Hindlimb muscle (tissue), 1 donor: Measurements from ENCODE around the gene IPO11. TPM values are rescaled to one million over a fixed set of nuclear protein-coding genes. Genes with fewer than 3 reads are reported as not detected.
"Not testable (repeated sequence)": the region's sequence is repeated elsewhere in the genome, so short reads cannot be mapped to it uniquely, and the experiment has no call there.

Source experiments
- DNase-seq: peaks from one replicate; pipeline ENCODE4 v3.0.0-alpha.2; 2013
- polyA plus RNA-seq: library from polyadenylated mRNA; unstranded; fragments of 120-200 nt; gene quantifications from one replicate; pipeline ENCODE4 v1.2.1, GENCODE V29; 2013; ENCODE audit not compliant: insufficient read length

Gene IPO11
- polyA plus RNA-seq, 1 donor: 22.2 TPM

DNA sequence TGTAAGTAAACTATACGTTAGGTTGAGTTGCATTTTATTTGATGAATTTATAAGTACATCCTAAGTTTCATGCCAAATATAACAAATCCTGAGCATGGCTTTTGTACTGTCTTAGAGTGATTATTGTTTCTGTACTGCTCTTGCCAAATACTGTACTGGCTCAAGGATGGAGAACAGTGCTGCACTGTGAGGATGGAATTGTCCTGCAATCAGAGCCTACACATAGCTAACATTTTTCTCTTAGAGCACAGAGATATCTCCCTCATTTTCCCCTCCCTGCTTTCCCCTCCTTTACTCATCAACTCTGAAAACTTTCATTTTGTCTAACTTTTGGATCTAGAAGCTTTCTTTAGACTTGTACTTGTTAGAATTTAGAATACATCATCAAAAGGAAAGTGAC is 194.3 kb downstream of the IPO11 start:
- no peak for DNase-seq

DNA sequence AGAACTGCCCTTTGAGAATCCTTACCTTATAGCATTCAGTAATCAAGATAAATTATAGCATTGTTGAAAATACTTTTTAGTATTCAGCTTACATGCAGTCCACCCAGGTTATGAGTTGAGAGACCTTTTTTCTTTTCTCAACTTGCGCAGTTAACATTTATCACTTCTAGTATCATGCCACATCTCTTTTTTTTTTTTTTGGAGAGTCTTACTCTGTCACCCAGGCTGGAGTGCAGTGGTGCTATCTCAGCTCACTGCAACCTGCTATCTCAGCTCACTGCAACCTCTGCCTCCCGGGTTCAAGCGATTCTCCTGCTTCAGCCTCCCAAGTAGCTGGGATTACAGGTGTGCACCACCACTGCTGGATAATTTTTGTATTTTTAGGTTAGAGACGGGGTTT is 195.1 kb downstream of the IPO11 start:
- no peak for DNase-seq

DNA sequence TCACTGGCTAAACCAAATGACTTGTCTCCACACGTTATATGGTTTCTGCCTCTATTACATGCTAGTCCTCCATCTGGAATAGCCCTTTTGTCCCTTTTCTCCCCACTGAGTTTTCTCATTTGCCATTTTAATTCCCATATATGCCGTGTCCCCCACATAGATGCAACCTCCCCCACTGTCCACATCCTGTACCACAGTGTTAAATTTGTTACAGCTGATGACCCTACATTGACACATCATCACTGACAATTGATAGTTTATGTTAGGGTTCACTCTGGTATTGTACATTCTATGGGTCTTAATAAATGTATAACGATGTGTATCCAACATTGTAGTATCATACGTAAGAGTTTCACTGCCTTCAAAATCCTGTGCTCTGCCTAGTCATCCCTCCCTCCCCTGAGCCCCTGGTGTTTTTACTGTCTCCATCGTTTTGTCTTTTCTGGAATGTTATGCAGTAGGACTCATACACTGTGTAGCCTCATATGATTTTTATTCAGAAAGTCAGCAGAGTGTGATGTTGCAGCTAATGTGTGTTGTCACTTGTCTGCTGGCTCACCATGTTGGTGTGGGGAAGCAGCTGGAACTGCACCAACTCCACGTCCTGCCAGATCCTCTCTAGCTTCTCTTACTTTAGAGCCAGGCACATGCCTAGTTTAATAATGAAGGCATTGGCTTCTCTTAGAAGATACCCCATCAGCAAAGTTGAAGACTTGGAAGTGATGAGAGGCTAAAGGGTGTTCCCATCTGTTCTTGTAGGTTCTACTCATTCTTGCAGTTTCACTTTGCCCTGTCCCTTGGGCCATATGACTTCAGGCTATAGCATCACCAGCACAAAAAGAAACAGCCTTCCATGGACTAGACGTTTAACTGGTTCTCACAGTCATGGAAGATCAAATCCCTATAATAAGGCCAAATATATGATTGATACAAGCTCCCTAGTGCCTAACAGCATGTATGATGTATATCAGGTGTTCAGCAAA is 196.3 kb downstream of the IPO11 start:
- no peak for DNase-seq

DNA sequence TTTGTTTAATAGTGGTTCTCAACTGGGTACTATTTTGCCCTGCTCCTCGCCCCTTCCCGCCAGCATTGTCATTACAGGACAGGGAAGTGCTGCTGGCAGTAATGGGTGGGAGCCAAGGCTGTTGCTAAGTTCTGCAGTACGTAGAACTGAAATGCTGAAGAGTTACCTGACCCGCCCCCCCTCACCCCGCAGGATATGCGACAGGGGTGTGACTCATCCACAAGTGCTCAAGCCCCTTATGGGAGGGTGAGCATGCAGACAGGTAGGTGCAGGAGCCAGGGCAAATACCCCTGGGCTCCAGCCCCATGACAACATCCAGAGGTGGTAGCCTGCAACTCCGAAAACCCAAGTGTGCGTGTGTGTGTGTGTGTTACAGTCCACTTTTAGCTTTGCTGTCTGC is 201.8 kb downstream of the IPO11 start:
- no peak for DNase-seq

DNA sequence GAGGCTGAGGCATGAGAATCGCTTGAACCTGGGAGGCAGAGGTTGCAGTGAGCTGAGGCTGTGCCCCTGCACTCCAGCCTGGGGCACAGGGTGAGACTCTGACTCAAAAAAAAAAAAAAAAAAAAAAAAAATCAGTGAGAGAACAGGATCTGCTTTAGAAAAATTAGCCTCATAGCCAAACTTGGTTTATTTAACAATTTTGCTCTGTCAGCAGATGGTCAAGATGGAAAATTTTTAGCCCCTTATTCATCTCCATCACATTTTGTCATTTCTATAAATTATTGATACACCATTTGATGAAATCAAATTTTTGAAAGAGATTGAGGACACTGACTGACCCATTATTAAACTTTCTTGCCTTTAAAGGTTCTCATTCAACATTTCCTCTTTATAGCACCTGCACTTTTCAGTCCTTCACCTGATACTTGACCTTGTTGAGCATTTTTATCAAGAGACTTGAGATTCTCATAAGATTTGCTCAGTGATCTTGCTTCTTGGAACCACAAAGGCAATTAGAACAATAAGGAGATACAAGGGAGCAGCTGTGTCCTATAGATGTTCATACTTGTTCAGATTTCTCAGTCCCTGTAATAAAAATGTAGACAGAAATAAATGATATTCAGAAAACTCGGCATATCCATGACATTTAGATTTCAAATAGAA is 204.2 kb downstream of the IPO11 start:
- DNase-seq: no peak

DNA sequence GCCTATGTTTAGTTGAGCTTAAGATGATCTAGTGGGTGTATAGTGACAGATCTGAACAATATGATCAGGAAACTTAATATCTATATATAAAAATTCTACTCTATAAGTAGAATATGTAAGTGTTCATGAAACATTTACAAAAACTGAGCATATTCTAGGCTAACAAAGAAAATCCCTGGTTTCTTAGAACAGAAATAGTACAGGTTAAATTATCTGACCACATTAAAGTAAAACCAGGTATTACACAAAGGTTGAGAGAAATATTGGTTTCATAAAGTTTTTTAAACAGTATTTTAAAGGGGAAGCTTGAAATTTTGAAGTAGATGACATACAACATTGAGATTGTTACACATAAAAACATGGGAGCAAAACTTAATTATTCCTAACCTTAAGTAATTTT is 205.4 kb downstream of the IPO11 start:
- no peak for DNase-seq

DNA sequence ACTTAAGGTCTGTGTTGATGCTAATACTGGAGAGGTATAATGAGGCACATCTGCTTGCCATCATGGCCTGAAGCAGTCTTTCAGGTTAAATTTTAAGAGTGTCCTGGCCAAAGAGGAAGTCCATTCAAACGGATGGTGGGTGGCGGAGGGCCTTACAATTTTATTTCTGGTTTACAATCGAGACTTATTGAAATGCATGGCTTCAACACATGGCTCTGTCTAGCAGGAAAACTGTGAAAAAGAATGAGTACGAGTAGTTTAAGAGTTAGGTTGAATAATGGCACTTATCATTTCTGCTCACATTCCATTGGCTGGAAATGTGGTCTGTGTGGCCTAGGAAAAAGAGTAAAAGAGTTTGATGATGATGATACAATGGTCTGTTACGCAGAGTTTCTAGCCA is 208.2 kb downstream of the IPO11 start:
- DNase-seq: no peak

DNA sequence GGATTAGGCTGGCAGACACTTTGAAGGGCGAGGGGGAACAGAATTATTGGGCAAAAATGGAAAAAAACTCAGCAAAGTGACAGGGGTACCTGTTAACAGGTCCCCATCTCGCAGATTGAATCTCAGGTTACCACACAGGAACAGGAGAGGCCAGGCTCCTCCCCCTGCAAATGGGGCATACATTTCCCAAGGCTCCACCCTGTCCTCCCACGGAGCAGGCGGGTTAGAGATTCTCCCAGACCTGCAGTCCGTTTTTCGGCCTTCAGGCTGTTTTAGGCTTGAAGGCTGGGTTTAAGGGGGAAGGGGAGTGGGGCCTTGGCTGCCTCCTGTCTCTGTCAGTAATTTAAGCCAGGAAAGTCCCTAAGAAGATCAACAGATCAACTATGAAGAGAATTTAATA is 208.7 kb downstream of the IPO11 start:
- DNase-seq: no peak

DNA sequence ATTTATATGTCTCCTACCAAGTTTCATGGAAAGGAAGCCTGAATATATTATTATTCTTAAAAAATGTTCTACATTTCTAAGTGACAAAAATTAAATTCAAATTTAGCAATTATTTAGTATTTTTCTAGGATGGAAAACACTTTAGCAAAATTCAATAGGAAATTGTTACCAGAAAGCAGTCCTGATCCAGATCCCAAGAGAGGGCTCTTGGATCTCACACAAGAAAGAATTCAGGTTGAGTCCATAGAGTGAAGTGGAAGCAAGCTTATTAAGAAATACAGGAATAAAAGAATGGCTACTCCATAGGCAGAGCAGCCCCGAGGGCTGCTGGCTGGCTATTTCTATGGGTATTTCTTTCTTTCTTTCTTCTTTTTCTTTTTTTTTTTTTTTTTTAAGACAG is 210.7 kb downstream of the IPO11 start:
- no peak for DNase-seq

DNA sequence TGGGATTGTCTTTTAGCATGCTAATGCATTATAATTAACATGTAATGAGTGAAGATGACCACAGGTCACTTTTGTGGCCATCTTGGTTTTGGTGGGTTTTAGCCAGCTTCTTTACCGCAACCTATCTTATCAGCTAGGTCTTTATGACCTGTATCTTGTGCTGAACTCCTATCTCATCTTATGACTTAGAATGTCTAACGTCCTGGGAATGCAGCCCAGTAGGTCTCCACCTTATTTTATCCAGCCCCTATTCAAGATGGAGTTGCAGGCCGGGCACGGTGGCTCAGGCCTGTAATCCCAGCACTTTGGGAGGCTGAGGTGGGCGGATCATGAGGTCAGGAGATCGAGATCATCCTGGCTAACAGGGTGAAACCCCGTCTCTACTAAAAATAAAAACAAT is 211.9 kb downstream of the IPO11 start:
- DNase-seq: not testable (repeated sequence)

DNA sequence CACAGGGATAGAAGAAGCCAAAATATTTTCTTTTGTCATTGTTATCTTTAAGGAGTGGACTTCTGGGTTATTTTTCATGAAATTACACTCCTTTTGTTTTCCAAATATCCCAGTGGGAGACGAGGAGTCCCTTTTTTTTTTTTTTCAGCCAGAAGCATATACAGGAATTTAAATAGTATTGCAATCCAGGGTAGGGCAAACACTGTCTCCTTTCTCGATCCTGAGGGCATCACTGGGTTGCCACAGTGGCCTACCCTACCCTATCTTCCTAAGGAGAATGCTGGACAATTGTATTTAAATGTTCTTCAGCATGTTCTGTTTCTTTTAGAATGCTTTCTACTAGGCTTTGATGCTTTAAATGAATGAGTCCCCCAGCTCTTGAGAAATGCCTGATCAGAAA is 214.0 kb downstream of the IPO11 start:
- no peak for DNase-seq

DNA sequence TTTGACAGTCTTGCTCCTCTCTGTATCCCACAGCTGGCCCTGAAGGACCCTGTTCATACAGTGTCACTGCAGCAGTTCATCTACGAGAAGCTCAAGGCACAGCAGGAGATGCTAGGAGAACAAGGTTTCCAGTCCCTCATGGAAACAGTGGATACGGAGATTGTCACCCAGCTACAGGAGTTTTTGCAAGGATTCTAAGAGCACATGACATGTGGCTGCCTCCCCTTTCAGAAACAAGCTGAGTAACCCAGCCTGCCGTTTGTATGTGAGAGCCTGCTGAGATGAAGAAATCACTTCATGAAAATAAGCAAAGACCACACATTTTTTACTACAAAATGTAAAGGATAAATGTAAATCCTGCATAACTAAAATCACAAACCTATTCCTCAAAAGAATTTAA is 214.6 kb downstream of the IPO11 start:
- DNase-seq: no peak

DNA sequence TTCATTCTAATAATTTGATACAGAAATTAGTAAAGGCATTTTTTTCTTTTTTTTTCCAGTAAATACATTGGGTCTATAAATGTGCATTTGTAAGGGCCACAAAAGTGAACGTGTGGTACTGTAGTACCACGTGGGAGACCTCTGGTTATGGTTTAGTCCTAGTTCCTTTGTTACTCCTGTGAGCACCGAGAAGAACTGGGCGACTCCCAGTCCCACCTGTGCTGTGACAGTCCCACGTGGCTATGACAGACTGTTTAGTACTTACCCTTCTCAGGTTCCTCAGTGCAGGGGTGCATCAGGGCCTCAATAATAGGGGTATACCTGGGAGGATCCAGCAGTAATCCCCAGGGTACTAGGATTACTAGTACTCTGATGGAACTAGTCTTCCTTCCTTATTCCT is 215.3 kb downstream of the IPO11 start:
- DNase-seq: no peak

DNA sequence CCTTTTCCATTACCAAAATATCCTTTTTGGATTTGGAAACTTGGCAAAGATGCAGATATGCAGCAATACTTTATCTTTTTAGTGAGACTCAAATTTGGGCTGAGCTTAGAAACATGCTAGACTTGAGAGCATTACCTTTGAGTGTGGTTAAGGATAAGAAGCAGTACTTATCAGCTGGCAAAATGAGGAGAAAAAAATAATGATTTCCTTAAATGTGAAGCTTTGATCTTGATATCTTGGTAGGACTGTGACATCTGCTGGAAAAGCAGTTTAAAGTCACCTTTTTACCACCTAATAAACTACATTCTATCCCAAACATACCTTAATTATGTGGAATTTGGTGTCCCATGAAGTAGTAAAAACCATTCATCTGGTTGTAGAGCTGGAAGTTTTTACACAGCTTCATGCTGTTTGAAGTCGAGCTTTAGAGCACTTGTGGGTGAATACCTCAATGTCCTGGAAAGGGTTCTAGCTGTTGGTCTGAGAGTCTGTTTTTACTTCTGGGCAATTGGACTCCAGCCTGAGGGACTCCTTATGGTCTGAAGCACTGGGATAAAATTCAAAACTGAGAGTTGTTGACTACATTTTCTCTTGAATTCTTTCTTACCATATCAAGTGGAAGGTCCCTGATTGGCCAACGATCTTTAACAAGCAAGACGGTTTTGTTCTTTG is 219.5 kb downstream of the IPO11 start:
- DNase-seq: no peak

DNA sequence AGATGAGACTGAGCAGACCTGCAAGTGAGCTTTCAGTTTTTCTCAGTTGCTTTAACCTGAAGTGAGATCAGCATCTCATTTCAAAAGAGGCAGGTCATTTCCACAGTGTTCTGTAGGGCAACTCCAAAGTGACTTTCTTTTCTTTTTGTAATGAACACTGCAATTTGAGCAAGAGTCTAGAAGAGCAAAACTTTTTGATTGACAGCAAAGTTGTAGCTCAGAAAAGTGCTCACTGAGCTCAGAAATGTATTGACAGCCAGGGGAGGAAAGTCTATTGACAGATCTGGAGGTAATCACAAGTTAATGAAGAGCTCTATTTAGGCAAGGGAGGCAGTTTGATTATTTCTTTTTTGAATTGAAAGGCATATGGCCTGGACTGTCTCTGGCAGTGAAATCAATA is 220.7 kb downstream of the IPO11 start:
- no peak for DNase-seq

DNA sequence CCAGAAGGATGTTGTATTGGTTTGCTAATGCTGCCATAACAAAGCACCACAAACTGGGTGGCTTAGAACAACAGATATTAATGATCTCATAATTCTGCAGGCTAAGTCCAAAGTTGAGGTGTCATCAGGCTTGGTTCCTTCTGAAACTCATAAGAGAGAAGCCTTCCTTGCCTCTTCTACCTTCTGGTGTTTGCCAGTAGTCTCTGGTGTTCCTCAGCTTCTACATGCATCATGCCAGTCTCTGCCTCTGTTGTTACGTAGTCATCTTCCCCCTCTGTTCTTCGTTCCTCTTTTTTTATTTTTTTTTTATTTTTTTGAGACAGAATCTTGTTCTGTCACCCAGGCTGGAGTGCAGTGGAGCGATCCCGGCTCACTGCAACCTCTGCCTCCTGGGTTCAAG is 227.9 kb downstream of the IPO11 start:
- DNase-seq: no peak

DNA sequence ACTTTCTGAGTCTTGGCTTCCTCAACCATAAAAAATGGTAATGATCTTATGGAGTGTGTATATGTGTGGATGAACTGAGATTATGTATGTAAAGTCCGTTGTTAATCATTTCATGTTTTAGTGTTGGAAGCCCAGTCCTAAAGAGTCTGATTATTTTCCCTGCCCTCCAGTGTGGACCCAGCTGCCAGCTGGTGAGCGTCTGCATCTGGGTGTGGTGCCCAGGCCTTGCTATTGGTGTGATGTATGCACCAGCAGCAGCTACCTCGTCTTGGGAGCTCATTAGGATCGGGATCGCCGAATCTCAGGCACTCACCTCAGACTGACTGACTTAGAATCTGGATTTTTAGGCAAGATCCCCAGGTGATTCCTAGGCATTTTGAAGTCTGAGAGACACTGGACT is 229.9 kb downstream of the IPO11 start:
- no peak for DNase-seq

DNA sequence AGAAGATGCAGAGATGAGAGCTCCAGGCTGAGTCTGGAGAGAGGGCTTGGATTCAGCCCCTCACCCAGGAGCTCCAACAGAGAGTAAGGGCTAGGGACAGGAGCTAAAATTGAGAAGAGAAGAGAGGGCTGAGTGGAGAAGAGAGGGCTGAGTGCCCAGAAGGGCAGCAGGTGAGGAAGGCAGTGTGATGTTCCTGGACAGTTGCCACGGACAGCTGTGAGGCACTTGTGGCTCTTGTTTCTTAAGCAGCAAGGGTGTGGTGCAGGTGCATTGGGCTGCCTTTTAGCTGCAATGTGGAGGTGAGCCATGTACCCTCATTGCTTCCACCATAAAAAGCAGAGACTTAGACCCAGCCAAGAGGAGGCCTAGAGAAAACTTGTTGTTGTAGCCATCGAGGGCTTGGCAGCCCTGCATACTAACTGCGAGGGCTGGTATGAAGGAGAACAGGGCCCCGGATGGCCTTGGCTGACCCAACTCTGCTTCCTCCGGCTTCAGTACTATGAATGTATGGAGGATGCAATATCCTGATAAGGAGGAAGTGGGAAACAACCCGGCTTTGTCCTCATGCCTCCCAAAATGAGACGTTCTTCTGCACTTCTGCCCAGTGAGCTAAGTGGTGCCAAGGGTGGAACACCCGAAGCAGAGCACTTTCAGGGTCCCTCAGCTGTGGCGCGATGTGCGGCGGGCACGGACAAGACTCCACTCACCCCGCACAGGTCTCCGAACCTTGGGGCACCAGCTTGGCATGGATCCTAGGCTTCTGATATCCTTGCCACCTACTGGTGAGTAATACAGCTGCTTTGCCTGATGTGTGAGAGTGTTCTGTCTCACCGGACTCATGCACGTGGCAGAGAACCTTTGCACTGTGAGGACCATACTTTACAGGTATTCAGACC is 231.2 kb downstream of the IPO11 start:
- DNase-seq: no peak

DNA sequence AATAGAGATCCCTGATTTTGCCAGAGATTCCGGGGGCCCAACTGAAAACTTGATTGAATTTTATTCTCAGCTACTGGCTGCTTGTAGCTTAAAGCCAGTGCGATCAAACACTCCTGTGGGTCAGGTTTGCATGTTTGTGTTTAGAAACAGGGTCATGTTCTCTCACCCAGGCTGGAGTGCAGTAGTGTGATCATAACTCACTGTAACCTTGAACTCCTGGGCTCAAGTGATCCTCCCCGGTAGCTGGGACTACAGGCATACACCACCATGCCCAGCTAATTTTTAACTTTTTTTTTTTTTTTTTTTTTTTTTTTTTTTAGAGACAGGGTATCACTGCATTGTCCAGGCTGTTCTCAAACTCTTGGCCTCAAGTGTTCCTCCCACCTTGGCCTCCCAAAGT is 232.7 kb downstream of the IPO11 start:
- DNase-seq: no peak

DNA sequence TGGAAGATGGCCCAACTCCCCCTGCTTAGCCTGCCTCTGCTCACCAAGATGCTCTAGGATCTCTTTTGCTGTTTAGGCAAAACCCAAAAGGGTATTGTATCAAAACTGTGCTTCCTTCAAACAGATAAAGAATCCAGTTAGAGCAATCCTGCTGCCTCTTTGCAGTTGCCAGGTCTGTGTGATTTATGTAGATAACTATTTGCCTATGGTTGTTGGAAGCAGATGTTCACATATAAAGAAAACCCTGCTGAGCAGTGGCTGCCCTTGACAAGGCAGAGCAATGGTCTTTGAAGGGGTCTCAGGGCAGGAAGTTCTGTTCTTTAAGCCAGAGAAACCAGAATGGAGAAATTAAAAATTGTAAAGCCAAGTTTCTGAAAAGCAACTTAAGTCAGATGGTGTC is 234.7 kb downstream of the IPO11 start:
- DNase-seq: no peak

DNA sequence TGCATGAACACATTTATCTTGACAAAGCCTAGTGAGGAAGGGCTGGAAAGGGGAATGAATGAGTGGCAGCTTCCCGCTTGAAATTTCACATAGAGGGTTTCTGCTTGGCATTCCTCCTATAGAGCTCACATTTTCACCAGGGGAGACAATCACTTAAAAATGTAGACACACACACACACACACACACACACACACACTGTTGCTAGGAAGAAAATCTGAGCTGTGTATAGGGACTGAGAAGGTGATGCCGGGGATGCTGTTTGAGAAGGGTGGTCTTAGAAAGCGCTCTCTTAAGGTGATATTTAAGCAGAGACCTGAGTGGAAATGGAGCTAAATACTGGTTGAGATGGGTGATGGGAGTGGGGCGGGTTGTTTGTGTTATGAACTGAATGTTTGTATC is 236.5 kb downstream of the IPO11 start:
- DNase-seq: no peak

DNA sequence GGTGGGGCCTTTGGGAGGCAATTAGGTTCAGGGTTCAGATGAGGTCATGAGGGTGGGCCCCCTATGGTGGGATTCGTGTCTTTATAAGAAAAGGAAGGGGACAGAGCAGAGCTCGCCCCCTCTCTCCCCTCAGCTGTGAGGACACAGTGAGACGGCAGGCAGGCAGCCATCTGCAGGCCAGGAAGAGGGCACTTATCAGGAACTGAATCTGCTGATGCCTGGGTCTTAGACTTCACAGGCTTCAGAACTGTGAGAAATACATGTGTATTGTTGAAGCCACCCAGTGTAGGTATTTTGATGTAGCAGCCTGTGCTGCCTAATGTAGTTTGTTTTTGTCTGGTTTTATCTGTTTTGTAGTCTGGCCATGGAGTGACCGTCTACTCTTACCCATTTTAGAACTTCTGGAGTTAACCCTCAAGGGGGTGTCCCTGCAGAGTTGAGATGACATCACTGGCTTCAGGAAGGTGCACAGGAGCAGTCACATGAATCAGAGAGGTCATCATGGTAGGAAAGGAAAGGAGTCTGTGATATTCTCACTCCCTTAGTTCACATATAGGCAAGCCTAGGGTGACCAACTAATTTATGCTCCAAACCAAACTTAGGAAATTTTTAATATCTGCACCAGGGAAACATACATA is 237.0 kb downstream of the IPO11 start:
- no peak for DNase-seq
